Measurements from ENCODE around the gene GJC2. TPM values are rescaled to one million over a fixed set of nuclear protein-coding genes. Genes with fewer than 3 reads are reported as not detected.
A peak's percentile ranks its signal among the peaks of the same experiment; 100 is the strongest.
"Not testable (repeated sequence)": the region's sequence is repeated elsewhere in the genome, so short reads cannot be mapped to it uniquely, and the experiment has no call there.

GJC2 gene
- total RNA-seq, 2 donors from 2014 or later = 0.16 to 0.86 TPM

DNA sequence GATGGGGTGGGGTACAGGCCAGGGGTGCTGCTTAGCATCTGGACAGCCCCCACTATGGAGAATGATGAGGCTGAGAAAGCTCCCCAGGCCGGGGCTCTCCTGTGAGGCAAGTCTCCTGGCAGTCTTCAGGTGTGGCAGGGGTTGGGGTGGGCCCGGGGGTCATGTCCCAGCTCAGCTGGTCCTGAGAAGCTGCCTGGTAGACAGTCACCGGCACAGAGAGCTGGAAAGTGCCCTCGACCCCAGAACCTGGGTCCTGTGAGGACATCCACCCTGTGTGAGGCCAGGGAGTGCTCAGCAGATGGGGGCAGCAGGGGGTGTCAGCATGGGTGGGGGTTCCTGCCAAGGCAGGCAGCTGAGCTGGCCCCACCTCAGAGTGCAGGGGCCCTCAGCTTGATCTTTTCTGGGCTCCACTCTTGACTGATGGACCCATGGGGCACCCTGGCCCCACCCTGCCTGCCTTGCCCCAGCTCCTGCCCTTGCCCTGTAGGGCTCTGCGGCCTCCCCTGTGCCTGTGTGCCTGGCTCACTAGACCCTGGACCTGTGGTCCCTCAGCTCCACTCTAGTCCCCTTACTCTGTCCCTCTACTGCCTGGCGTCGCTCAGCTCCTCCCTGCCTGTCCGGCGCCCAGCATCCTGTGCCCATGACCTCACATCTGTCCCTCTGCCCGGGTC lies 21.6 kb downstream of the GJC2 start:
- no peaks in the 10 kb centered on the region for H3K9me3 Mint-ChIP-seq
- DNase-seq (ENCODE audit: low spot score in 2 of 2) (no peak), ATAC-seq (no peak)
- H3K27ac Mint-ChIP-seq = peak overlapping the region; percentile 12 to 45
- no peaks in the 10 kb centered on the region for H3K36me3 Mint-ChIP-seq

DNA sequence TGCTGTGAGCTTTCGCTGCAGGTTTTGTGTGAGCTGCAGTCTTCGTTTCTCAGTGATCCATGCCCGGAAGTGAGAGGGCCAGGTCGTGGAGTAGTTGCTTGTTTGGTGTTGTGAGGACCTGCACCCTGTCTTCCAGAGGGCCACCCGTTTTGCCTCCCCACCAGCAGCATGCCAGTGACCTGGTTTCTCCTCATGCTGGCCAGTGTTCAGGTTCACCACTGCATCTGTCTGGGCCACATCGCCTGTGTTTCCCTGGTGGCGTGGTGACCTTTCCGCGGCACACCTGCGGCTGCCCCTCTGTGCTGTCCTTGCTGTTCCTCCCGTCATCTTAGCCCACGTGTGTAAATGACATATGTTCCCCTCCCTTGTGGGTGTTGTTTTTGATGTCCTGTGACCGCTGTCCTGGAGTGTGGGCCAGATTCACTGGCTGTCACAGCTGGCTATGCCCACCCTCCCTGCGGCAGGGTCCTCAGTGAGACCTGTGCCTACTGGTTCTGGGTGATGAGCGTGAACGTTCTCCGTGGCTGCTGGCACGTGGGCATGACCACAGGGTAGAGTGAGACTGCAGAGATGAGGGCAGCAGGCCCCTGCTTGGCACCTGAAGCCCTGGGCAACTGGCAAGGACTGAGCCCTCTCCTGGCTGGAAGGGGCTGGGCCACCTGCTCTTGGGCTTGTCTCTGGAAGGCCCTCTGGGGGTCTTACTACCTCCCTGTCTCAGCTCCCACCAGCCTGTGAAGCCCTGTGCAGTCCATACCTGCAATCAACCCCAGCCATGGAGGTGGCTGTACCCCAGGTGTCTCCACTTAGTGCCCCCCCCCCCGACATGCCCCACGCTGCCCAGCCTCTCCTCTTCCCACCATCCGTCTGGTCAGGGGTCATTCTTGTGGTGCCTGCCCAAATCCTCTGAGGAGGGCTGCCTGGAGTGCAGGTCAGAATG lies 23.1 kb downstream of the GJC2 start:
- H3K36me3 Mint-ChIP-seq = no peaks in the 10 kb centered on the region
- peak overlapping the region; percentile 45 to 88 for H3K27ac Mint-ChIP-seq
- no peaks in the 10 kb centered on the region for H3K9me3 Mint-ChIP-seq
- DNase-seq (ENCODE audit: low spot score in 2 of 2) (no peak), ATAC-seq (no peak)

DNA sequence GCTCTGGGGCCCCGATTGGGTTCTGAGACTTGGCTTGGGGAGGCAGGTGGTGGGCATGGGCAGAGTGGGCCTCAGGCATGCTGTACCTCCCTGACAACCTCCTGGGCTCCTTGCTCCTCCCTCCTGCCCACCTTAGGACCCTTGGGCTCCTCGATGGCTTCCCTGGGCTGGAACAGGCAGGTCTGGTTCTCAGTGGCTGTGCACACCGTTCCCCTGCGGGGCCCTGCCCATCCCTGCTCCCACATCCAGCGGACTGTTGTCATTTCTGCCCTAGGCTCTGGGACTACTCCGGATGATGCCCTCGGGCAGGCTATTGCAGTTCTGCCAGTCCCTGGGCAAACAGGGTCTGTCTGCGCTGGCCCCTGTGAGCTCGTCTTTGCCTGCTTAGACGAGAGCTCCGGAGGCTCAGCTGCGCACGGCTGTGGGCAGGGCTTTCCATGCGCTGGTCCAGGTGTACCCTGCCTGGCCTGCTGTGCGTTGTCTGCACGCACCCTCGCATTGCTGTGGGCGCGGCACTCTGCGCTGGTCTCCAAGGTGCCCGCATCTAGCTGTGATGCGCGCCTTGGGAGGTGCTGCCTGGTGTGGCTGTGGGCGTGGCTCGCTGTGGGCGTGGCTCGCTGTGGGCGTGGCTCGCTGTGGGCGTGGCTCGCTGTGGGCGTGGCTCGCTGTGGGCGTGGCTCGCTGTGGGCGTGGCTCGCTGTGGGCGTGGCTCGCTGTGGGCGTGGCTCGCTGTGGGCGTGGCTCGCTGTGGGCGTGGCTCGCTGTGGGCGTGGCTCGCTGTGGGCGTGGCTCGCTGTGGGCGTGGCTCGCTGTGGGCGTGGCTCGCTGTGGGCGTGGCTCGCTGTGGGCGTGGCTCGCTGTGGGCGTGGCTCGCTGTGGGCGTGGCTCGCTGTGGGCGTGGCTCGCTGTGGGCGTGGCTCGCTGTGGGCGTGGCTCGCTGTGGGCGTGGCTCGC lies 24.1 kb downstream of the GJC2 start:
- H3K9me3 Mint-ChIP-seq, H3K36me3 Mint-ChIP-seq, H3K27ac Mint-ChIP-seq: not testable (repeated sequence)
- ATAC-seq (peak; percentile 55 to 76), DNase-seq (ENCODE audit: low spot score in 2 of 2) (peak; percentile 42 to 58)

DNA sequence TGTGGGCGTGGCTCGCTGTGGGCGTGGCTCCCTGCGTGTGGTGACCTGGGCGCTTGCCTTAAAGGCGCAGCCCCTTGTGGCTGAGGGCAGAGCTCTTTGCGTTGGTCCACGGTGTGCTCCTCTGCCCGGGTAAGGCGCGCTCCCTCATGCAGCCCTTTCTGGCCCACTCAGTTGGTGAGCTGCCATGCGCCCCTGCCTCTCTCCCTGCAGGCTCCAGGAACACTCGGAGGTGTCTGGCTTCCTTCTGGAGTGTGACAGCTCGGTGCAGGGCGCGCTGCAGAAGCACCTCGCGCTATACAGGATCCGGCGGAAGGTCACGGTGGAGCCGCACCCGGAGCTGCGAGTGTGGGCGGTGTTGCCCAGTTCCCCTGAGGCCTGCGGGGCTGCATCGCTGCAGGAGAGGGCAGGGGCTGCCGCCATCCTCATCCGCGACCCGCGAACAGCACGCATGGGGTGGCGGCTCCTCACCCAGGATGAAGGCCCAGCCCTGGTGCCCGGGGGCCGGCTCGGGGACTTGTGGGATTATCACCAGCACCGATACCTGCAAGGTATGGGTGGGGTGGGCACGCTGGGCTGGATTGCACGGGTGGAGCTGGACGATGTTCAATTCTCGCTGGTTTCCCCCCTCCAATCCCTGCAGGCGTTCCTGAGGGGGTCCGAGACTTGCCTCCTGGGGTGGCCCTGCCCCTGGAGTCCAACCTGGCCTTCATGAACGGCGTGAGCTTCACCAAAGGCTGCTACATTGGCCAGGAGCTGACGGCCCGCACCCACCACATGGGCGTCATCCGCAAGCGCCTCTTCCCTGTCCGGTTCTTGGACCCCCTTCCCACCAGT lies 25.0 kb downstream of the GJC2 start:
- peak; percentile 19 to 60 for ATAC-seq
- H3K36me3 Mint-ChIP-seq = no peaks in the 10 kb centered on the region
- no peaks in the 10 kb centered on the region for H3K9me3 Mint-ChIP-seq
- DNase-seq (ENCODE audit: low spot score in 2 of 2) = peak in 1 of 2 donors; percentile 57
- no peak overlapping the region for H3K27ac Mint-ChIP-seq

DNA sequence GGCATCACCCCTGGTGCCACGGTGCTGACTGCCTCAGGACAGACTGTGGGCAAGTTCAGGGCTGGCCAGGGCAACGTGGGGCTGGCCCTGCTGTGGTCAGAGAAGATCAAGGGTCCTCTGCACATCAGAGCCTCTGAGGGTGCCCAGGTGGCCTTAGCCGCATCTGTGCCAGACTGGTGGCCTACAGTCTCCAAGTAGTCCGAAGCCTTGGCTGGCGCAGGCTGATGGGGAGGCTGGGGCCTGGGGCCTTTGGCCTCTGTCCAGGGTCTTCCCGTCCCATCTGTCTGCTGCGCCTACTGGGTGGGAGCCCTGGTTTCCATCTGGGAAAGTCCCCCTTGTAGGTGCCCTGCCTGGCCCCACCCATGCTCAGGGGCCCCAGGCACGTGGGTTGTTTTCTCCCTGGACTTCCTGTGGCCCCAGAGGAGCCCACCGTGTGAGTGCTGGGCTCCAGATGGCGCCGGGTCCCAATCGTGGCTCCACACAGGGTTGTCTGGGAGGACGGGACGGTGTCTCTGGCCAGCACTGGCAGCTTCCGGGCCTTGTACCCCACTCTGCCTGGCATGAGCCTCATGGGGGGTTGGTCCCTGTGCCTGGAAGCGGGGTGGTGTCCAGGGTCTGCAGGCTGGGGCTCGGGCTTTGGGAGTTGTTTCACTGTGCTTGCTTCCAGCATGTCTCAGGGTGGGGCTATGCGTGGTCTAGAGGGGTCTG lies 25.7 kb downstream of the GJC2 start:
- no peak for DNase-seq (ENCODE audit: low spot score in 2 of 2)
- no peaks in the 10 kb centered on the region for H3K9me3 Mint-ChIP-seq
- H3K27ac Mint-ChIP-seq = no peak overlapping the region
- no peak for ATAC-seq
- no peaks in the 10 kb centered on the region for H3K36me3 Mint-ChIP-seq

DNA sequence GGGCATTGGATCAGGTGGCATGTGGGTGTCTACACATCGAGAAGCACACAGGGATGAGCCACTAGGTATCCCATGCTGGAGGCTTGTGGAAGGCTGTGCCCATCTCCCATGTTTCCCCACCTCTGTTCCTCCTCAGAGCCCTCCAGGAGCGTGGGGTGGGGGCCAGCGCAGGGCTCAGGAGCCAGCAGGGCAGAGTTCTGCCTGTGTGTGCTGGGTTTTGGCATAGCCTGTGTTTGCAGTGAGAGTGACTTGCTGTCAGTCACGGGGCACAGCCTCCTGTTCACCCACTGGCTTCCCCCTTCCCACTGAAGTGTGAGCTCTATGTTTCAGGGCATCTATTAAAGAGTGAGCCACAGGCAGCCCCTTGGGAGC lies 26.3 kb downstream of the GJC2 start:
- Mint-ChIP-seq H3K27ac (no peak overlapping the region), H3K9me3 (no peaks in the 10 kb centered on the region), H3K36me3 (no peaks in the 10 kb centered on the region)
- ATAC-seq (no peak), DNase-seq (ENCODE audit: low spot score in 2 of 2) (no peak)

DNA sequence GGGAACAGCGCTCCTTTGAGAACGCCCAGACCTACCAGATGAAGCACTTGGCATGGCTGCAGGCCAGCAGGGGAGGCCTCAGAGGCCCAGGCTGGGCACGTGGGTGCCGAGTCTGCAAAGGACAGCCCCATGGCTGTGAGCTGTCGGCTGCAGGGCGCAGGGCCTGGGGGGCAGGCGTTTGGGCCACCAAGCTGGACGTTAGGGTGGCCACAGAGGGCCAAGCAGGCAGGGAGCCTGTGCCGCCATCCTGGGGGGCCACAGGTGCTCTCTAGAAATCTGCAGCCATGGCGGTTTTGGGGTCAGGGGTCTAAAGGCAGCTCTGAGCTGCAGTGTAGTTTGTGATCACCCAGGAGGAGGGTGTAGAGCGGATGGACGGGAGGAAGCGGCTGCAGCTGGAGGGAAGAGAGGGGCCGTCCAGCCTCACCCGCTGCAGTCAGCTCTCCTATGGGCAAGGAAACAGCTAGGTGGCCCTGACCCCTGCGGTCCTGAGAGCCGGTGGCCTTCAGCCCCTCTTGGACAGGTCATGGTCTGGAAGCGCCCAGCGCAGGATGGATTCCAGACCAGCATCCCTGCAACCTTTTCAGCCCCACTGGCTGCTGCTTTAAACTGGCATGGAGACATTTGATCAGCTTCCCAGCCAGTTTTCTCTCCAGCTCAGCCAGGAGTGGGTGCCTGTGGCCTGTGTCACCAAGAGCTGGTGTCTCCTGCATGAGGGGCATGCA lies 26.9 kb downstream of the GJC2 start:
- no peak for ATAC-seq
- no peaks in the 10 kb centered on the region for H3K9me3 Mint-ChIP-seq

DNA sequence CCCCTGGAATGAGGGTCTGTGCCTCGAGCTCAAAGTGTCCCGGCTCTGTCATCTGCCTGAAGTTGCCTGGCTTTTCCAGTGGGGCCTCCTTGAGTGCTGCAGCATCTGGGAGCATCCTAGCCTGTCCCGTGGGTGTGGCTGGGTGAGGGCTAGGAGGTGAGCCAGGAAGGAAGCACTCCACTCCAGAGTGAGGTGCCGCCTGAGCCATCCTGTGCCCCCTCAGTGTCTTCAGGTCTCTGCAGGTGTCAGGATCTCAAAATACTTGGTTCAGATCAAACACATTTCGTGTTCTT lies 27.4 kb downstream of the GJC2 start:
- no peak overlapping the region for H3K27ac Mint-ChIP-seq
- no peak for ATAC-seq
- no peaks in the 10 kb centered on the region for H3K9me3 Mint-ChIP-seq
- H3K36me3 Mint-ChIP-seq = no peaks in the 10 kb centered on the region
- DNase-seq (ENCODE audit: low spot score in 2 of 2) = no peak

More for the DNA sequence above, 26.9 kb downstream of the GJC2 start:
- Mint-ChIP-seq H3K36me3 (no peaks in the 10 kb centered on the region), H3K27ac (no peak overlapping the region)
- DNase-seq (ENCODE audit: low spot score in 2 of 2) = no peak

DNA sequence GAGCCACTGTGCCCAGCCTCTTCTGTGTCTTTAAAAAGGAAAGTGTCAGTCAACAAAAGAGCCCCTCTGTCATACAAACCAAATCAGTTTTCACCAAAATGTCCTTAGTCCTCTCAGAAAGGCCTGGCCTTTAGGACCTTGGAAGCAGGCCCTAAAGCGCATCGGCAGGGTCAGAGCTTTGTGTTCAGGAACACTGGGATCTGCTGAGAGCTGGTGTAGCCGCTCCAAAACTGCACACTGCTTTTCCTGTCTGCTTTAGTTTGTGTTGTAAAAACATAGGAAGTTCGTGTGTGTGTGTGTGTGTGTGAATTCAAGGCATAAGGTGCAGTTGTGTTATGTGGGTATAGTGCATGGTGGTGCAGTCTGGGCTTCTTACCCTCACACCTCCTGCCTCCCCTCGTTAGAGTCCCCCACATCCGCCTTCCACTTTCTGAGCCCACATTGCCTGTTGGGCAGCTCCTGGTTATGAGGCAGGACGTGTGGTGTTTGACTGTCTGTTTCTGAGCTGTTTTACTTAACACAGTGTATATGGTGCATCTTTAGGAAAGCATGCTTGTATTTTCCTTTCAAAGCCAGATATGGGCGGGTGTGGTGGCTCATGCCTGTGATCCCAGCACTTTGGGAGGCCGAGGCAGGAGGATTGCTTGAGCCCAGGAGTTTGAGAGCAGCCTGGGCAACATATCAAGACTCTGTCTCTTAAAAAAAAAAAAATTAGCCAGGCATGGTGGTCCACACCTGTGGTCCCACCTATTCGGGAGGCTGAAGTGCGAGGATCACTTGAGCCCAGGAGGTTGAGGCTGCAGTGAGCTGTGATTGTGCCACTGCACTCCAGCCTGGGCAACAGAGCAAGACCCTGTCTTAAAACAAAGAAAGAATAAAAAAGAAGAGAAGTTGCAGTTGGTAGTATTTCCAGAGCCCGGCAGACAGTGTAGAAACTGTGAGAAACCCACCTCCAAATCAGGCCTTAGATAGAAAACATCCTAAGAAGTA lies 28.3 kb downstream of the GJC2 start:
- Mint-ChIP-seq H3K36me3 (no peaks in the 10 kb centered on the region), H3K27ac (no peak overlapping the region), H3K9me3 (no peaks in the 10 kb centered on the region)
- ATAC-seq (no peak), DNase-seq (ENCODE audit: low spot score in 2 of 2) (no peak)

DNA sequence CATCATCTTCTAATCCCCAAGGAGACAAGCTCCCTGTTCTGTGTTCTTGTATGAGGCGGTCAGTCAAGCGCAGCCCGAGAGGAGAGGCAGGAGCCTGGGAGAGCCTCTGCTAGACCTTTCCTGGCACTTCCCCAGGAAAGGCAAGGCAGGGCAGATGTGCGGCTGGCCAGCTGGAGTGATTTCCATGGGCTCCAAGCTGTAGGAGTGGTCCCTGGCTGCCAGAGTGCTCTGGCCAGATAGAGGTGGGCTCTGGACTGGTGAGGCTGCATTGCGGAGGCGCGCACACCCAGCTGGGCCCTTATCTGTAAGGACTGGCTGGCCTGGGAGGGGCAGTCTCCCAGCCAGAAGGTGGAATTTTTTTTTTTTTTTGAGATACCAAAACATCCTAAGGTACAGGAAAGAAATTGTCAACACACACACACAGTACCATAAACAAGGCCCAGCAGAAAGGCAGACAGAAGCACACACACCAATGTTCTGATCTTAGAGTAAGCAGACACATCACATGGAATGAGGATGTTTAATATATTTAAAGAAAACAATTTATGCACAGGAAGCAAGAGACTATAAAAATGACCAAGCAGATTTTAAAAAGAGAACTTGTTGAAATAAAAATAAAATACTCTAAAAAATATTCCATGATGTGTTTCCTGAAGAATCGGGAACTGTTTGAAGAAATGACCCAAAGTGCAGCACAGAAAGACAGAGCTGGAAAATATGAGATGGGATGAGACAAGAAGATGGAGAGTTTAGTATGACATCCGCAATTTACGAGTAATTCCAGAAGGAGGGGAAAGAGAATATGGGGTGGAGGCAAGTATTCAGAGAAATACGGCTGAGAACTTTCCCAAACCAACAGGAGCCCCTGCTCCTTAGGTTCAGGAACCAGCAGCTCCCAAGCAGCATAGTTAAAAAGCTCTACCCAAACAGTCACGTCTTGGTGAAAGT lies 29.3 kb downstream of the GJC2 start:
- no peaks in the 10 kb centered on the region for H3K36me3 Mint-ChIP-seq
- DNase-seq (ENCODE audit: low spot score in 2 of 2) (no peak), ATAC-seq (no peak)
- H3K9me3 Mint-ChIP-seq = no peaks in the 10 kb centered on the region
- H3K27ac Mint-ChIP-seq = no peak overlapping the region

DNA sequence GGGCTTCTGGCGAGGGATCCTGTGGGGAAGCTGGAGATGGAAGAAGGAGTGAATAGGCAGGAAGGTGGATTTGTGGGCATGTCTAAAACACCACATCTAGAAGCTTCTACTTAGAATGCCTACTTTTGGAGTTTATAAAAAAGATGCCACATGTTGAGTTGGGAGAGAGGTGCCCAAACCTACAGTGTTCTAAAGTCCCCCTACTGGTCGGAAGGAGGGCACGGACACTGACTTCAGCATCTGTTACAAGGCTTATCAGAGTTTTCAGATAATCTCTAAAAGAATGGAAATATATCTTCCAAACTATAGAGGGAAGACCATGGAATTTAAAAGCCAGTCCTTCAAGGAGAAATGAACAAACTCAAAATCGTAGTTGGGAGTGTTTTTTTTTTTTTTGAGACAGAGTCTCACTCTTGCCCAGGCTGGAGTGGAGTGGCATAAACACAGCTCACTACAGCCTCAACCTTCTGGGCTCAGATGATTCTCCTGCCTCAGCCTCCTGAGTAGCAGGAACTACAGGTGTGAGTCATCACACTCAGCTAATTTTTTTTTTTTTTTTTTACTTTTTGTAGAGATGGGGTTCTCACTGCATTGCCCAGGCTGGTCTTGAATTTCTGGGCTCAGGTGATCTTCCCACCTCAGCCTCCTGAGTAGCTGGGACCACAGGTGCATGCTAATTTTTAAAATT lies 30.7 kb downstream of the GJC2 start:
- no peaks in the 10 kb centered on the region for H3K9me3 Mint-ChIP-seq
- ATAC-seq = peak; percentile 37 to 46
- no peak overlapping the region for H3K27ac Mint-ChIP-seq

DNA sequence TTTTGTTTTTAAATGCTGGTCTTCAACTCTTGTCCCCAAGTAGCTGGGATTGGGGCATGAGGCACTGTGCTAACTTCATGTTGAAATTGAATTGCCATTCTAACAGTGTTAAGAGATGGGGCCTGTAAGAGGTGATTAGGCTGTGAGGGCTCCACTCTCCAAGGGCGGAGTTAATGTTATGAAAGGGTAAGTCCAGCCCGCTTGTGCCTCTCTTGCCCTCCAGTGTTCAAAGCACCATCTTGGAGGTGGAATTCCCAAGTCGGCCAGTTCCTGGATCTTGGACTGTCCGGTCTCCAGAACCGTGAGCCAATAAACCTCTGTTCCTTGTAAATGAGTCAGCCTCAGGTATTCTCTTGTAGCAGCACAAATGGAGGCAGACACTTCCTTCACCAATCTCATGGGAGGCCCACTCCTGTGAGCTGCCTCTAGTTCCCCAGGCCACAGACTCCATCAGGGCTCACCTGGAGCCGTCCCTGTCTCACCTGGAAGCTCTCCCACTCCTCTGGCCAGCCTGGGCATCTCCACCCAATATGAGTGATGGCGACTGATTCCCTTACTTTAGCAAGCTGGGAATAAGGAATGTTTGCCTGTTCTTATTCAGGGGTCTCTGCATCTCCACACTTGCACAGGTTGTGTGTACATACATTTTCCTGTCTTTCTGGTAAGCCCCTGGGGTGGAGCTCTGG lies 31.4 kb downstream of the GJC2 start:
- ATAC-seq (no peak), DNase-seq (ENCODE audit: low spot score in 2 of 2) (no peak)
- no peaks in the 10 kb centered on the region for H3K9me3 Mint-ChIP-seq
- H3K27ac Mint-ChIP-seq = no peak overlapping the region
- no peaks in the 10 kb centered on the region for H3K36me3 Mint-ChIP-seq

More for the DNA sequence above, 30.7 kb downstream of the GJC2 start:
- no peaks in the 10 kb centered on the region for H3K36me3 Mint-ChIP-seq
- DNase-seq (ENCODE audit: low spot score in 2 of 2) = no peak

All from activated naive CD4-positive, alpha-beta T cell treated with anti-CD3 and anti-CD28 coated beads, Interleukin-2, amount 50 U/mL, for 72 hours (primary cell).